Parathyroid adenoma (tissue), 2 donors: ENCODE results near the gene DYNLL1.
A peak's percentile ranks its signal among the peaks of the same experiment; 100 is the strongest.
"Not testable (repeated sequence)": the region's sequence is repeated elsewhere in the genome, so short reads cannot be mapped to it uniquely, and the experiment has no call there.

Source experiments
- H2AFZ ChIP-seq: fragments of 300-600 bp; sonication (generic); one replicate; pipeline ENCODE4 v1.7.0; 2017; ENCODE audit warnings: antibody characterized with exemption, mild to moderate bottlenecking
- H3K27ac ChIP-seq: fragments of 300-600 bp; sonication (generic); one replicate; pipeline ENCODE4 v1.7.0; 2017
- H3K27me3 ChIP-seq: fragments of 300-600 bp; sonication (generic); one replicate; pipeline ENCODE4 v1.7.0; 2017; ENCODE audit warnings: low read length; ENCODE audit not compliant: control insufficient read depth, insufficient read depth
- H3K36me3 ChIP-seq: fragments of 300-600 bp; sonication (generic); one replicate; pipeline ENCODE4 v1.7.0; 2017; ENCODE audit warnings: low read length; ENCODE audit not compliant: control insufficient read depth, insufficient read depth
- H3K4me1 ChIP-seq: fragments of 300-600 bp; sonication (generic); one replicate; pipeline ENCODE4 v1.7.0; 2017; ENCODE audit warnings: control low read depth
- H3K4me2 ChIP-seq: fragments of 300-600 bp; sonication (generic); one replicate; pipeline ENCODE4 v1.7.0; 2017; ENCODE audit warnings: low read length
- H3K4me3 ChIP-seq: fragments of 300-600 bp; sonication (generic); one replicate; pipeline ENCODE4 v1.7.0; 2017; ENCODE audit warnings: low read depth, low read length
- H3K79me2 ChIP-seq: fragments of 300-600 bp; sonication (generic); one replicate; pipeline ENCODE4 v1.7.0; 2017; ENCODE audit warnings: control low read depth
- H3K9ac ChIP-seq: fragments of 300-600 bp; sonication (generic); one replicate; pipeline ENCODE4 v1.7.0; 2017; ENCODE audit warnings: mild to moderate bottlenecking
- H3K9me3 ChIP-seq: fragments of 300-600 bp; sonication (generic); one replicate; pipeline ENCODE4 v1.7.0; 2017; ENCODE audit warnings: low read length; ENCODE audit not compliant: control insufficient read depth
- CTCF ChIP-seq: fragments of 300-600 bp; sonication (generic); IDR thresholded peaks from one replicate; pipeline ENCODE4 v1.7.0; 2017; ENCODE audit warnings: antibody characterized with exemption, mild to moderate bottlenecking
- donor health status: primary hyperparathyroidism.

Gene DYNLL1

GRCh38 chr12:120495731-120496412 is at the start of gene DYNLL1:
Gene DYNLL1 (plus strand): TSS chr12:120496113. CDS start chr12:120496422, 309 bp downstream.
- Histone ChIP-seq H3K27me3 (no peaks in the 10 kb centered on the region), H3K4me2 (peak within 1 kb of the TSS; percentile 78), H3K36me3 (no peaks in the 10 kb centered on the region), H3K4me3 (peak within 1 kb of the TSS; percentile 89), H3K9me3 (no peaks in the 10 kb centered on the region), H3K79me2 (no peaks in the 10 kb centered on the region), H3K27ac (peak within 1 kb of the TSS; percentile 79), H3K4me1 (no peaks in the 10 kb centered on the region), H3K9ac (no peak within 1 kb of the TSS), H2AFZ (peak within 1 kb of the TSS; percentile 81)
- TF ChIP-seq CTCF = no peak

GRCh38 chr12:120446844-120447178 is 49.1 kb upstream of the DYNLL1 start:
- H3K79me2 ChIP-seq = peaks cover 34% of the 10 kb centered on the region
- peak overlapping the region; percentile 85 for H3K4me3 ChIP-seq
- not testable (repeated sequence) for H3K36me3 ChIP-seq, H3K9ac ChIP-seq, H3K9me3 ChIP-seq, H3K27me3 ChIP-seq
- peaks cover 12% of the 10 kb centered on the region for H3K4me1 ChIP-seq
- peak overlapping the region; percentile 58 for H3K27ac ChIP-seq
- peak overlapping the region; percentile 55 for H2AFZ ChIP-seq
- H3K4me2 ChIP-seq = peak overlapping the region; percentile 64

GRCh38 chr12:120447992-120448391 is 47.9 kb upstream of the DYNLL1 start:
- Histone ChIP-seq H3K79me2 (peaks cover 34% of the 10 kb centered on the region), H3K36me3 (no peaks in the 10 kb centered on the region), H3K9ac (no peak overlapping the region), H3K4me2 (no peak overlapping the region), H3K27ac (no peak overlapping the region), H3K9me3 (no peaks in the 10 kb centered on the region), H2AFZ (no peak overlapping the region), H3K4me1 (peaks cover 12% of the 10 kb centered on the region), H3K4me3 (no peak overlapping the region), H3K27me3 (no peaks in the 10 kb centered on the region)
- no peak for TF ChIP-seq CTCF

GRCh38 chr12:120452524-120452923 is 43.4 kb upstream of the DYNLL1 start:
- H2AFZ ChIP-seq, H3K4me1 ChIP-seq, H3K4me3 ChIP-seq, H3K9me3 ChIP-seq, H3K27ac ChIP-seq, H3K27me3 ChIP-seq, H3K4me2 ChIP-seq, H3K9ac ChIP-seq, H3K36me3 ChIP-seq: not testable (repeated sequence)
- H3K79me2 ChIP-seq = peaks cover 20% of the 10 kb centered on the region

- TF ChIP-seq CTCF = no peak
- Histone ChIP-seq H3K4me3 (no peak overlapping the region), H3K27ac (no peak overlapping the region), H3K36me3 (no peaks in the 10 kb centered on the region), H3K4me1 (no peaks in the 10 kb centered on the region), H3K27me3 (no peaks in the 10 kb centered on the region), H3K79me2 (peaks cover 13% of the 10 kb centered on the region), H3K9me3 (no peaks in the 10 kb centered on the region), H2AFZ (no peak overlapping the region), H3K4me2 (no peak overlapping the region), H3K9ac (no peak overlapping the region)
Observed at GRCh38 chr12:120453060-120453750, 42.7 kb upstream of the DYNLL1 start.
